Thyroid gland (tissue), 4 donors: ENCODE data around the gene FER.

Experiments used
- CTCF ChIP-seq, 6 experiments: fragments of 200-600 bp in 3 of 6; fragments of 450-650 bp in 3 of 6; sonication (generic) in 3 of 6; IDR thresholded peaks; one replicate each; pipeline ENCODE4 v1.5.1; 2016 to 2019; ENCODE audit warnings: antibody characterized with exemption in 6 of 6, mild to moderate bottlenecking in 2 of 6, inconsistent platforms in 1 of 6, moderate library complexity in 1 of 6
- POLR2A ChIP-seq, 2 donors: fragments of 450-650 bp; IDR thresholded peaks; one replicate each; pipeline ENCODE4 v1.6.1; 2017; ENCODE audit warnings: antibody characterized with exemption in 2 of 2, mild to moderate bottlenecking in 2 of 2, moderate library complexity in 1 of 2

DNA sequence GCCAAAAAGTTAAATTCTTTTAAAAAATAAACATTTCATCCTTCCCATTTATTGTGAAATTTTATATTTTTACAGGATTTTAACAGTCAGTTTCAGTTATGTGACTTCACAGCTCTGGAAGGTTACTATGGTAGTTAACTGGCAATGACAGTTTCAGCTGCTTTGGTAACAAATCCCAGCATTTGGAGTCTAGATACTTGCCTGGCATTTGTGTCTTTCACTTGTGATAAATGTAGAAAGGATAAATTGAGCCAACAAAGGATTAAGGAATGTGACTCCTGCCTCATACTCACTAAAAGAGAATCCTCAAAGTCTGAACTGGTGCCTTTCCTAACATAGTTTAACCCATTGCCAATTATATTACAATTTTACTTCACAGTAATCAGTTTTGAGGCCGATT is 315.5 kb downstream of the FER start:
- no peak for TF ChIP-seq CTCF (IDR thresholded peaks at IDR 0.05)
- no peak for TF ChIP-seq POLR2A (IDR thresholded peaks at IDR 0.05)
